ENCODE results near the gene SLC29A2.

The SLC29A2 gene

DNA sequence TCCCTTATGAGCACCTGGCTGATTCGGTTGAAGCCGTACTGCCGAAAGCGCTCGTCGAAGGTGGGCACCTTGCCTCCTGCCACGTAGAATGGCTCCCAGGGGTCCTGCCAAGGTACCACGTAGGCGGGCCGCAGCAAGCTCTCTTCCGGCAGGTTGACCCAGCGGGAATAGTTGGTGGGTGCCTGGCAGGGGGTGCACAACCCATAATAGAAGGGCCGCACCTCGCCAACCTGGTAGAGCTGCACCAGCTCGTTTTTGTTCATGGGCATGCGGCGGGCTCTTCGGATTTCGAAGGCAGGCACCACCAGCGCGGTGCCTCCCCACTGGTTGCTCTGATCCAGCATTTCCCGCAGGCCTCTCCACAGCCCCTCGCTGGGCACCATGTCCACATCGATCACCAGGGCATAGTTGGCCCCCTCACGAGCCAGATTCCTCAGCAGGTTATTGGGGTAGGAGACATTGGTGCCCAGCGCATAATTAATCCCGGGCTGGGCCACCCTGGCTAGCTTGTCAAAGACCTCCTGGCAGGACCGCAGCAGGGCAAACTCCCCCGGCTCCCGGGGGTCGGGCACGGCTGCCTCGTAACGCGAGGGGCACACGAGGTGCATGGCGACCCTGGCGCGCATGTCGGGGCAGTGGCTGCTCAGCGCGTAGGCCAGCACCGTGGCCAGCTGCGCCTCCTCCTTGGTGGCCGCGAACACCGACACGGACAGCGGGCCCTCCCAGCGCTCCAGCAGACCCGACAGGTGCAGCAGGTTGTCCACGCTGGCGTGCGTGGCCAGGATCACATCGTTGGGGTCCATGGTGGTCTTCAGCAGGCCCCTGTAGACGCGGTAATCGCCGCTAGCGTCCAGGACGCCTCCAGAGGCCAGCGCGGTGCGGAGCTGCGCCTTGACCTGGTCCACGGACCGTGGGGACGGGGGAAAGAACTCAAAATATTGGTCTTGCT, 24.8 kb downstream of the SLC29A2 start:
- DNase-seq, result no peak

DNA sequence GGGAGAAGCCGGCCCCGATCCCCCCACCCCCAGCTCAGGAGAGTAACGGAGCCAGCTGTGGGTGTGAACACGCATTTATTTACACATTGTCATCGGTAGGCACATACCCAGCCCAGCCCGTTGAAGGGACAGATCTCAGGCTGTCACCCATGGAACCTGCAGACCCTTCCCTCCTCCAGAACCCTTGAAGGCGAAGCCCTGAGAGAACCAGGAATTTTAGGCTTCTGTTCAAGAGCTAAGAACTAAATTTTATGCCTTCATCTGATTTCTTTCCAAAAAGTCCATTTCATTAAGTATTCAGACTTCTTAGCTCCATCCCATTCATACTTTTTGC, 26.3 kb downstream of the SLC29A2 start:
- DNase-seq, result no peak

GRCh38 chr11:66344550-66345315, 26.8 kb downstream of the SLC29A2 start, which contains the start of gene BRMS1:
Gene BRMS1 (minus strand): TSS chr11:66345104. CDS start chr11:66342234, 2,870 bp downstream.
- DNase-seq, result peak; percentile 95

GRCh38 chr11:66343176-66343575, 28.4 kb downstream of the SLC29A2 start:
- DNase-seq, result no peak

GRCh38 chr11:66341502-66342126, 29.9 kb downstream of the SLC29A2 start:
- no peak for DNase-seq

DNA sequence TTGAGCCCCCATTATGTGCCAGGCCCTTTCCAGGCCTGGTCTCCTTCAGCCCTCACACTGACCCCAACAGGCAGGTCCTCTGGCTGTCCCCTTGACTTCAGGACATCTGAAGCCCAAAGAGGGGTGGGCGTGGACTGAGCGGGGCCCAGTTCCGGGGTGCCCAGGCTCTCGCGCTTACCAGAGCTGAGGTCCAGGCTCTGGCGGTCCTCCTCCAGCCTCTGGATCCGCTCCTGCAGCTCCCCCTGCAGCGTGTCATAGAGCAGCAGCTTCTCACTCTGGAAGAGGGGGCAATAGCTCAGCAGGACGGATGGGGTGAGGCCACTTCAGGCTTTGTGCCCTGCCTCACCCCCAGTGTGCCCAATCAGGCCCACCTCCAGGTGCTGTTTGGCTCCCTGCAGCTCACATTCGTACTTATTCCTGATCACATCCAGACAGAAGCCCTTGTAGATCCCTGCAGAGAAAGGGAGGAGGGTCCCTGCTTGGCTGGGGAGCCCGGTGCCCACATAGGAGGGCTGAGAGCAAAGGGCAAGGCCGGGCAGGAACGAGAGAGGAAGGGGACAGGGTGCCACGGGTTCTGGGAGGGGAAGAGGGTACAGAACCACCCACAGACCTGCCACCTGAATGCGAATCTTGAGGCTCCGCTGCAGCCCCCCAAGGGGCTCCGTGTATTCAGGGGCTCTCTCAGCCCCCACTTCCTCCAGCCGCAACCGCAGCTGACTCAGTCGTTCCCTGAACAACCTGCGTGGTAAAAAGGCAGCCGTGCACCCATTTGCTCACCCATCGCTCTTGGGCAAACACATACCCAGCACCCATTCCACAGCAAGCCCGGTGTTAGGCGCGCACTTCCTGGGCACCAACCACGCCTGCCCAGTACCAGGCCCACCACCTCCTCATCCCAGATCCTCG, 30.7 kb downstream of the SLC29A2 start:
- DNase-seq, result no peak

GRCh38 chr11:66339686-66340483, 31.7 kb downstream of the SLC29A2 start:
- DNase-seq, result no peak

GRCh38 chr11:66339162-66339675, 32.3 kb downstream of the SLC29A2 start:
- no peak for DNase-seq

GRCh38 chr11:66338276-66339161, 33.0 kb downstream of the SLC29A2 start:
- DNase-seq, result no peak

- no peak for DNase-seq
Observed at GRCh38 chr11:66337103-66337899, 34.3 kb downstream of the SLC29A2 start.

GRCh38 chr11:66336234-66337102, 35.1 kb downstream of the SLC29A2 start, which contains the start of gene RIN1:
Gene RIN1 (minus strand): TSS chr11:66336434. CDS start chr11:66336402, 32 bp downstream.
- no peak for DNase-seq

- DNase-seq, result no peak
Observed at GRCh38 chr11:66335531-66336233, 35.9 kb downstream of the SLC29A2 start.

DNA sequence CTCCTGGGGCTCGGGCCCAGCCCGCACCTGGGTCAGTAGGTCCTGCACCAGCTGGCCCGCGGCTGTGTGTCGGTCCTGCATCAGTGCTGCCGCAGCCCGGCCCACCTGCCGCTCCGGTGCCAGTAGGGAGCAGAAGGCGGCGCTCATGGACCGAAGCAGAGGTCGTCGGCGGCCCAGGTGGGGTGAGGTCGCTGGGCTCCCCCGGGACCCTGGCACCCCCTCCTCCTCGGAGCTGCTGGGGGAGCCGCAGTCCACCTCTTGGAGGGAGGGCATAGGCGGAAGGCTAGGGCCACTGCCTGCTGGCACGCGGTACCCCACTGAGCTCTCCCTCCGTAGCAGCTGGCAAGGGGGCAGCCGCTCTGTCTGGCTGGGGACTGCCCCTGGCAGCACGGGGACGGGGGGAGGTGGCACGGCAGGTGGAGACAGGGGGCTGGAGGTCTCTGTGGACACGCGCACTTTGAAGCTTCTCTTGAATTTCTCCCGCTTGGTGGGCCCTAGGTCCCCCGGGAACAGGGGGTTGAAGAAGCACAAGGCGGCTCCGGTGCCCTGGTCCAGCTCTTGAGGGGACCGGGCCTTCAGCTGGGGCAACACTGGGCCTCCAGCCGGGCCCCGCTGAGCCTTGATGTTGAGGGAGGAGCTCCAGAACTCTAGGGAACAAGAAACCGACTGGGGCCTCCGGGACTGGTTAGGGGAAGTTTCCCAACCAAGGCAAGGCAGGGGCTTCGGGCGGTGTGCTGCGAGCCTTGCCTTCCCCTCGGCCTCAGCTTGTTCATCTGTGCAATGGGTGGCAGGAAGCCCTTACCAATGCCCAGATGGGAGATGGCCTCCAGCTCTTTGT, 36.7 kb downstream of the SLC29A2 start:
- no peak for DNase-seq

DNA sequence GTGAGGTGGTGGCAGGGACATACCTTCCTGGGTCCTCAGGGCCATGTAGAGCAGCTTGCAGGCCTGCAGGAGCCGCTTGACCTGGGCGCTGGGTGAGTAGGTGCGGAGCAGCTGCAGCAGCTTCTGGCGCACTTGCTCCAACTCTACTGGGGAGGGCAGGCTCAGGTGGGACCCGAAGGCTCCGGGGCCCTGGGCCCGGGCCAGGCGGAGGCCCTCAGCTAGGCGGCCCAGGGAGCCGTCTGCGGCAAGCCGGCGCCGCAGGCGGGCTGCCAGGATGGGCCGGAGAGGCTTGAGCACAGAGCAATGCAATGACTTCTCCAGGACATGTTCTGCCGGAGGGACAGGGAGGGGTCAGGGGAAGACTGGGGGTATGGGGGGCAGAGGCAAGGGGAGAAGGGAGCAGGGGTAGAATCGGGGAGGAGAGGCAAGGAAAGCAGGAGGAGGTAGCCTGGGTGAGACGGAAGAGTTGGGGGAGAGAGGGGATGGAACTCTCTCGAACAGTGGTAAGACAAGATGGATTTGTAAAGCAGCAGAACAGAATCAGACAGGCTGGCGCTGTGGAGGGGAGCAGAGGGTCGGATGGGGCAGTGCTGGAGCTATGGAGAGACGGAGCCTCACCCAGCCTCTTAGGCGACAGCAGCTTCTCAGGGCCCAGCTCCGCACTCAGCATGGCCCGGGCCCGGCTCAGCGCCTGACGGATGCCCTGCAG, 37.5 kb downstream of the SLC29A2 start:
- no peak for DNase-seq

DNA sequence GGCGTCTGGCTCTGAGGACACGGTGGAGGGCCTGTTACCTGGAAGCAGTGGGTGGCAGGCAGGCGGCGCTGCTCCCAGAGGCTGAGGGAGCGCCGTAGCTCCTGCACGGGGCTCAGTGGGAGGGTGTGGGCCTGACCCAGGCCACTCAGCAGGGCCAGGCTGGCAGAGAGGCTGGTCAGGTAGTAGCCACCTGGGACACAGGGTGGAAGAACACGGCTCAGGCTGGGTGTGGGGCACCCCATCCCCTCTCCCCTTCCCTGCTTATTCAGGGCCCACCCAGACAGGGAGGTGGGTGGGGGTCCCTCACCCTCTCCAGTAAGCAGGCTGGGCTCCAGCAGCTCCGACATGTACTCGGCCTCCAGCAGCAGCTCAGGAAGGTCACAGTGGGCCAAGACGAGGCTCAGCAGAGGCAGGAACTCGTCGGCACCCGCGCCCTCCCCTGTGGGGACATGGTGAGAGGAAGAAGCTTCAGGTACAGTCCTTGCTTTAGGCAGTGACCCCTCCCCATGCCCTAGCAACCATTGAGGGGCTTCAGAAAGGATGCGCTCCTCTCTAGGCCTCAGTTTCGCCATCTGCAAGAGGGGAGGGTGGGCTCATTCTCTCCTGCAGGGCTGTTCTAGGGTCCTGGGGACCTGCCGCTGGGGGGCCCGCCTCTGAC, 38.2 kb downstream of the SLC29A2 start:
- DNase-seq, result no peak

Data from activated naive CD4-positive, alpha-beta T cell treated with anti-CD3 and anti-CD28 coated beads, Interleukin-2, amount 50 U/mL, for 16 hours (primary cell).